SJCRH30 (cell line): ENCODE measurements around the gene KDM1A. TPM values are rescaled to one million over a fixed set of nuclear protein-coding genes. Genes with fewer than 3 reads are reported as not detected.

Experiments
- DNase-seq, 2 experiments: peaks; one replicate each; pipeline ENCODE4 v3.0.0-alpha.2; 2015 to 2020
- H3K27ac ChIP-seq: fragments of 250-450 bp; sonication (Bioruptor Pico); 2 replicates; pipeline ENCODE4 v1.5.1; 2020; ENCODE audit warnings: mild to moderate bottlenecking, moderate library complexity
- H3K27me3 ChIP-seq: fragments of 250-450 bp; sonication (Bioruptor Pico); 2 replicates; pipeline ENCODE4 v1.5.1; 2020; ENCODE audit warnings: mild to moderate bottlenecking, moderate library complexity
- H3K36me3 ChIP-seq: fragments of 250-450 bp; sonication (Bioruptor Pico); 2 replicates; pipeline ENCODE4 v1.5.1; 2020; ENCODE audit warnings: mild to moderate bottlenecking, moderate library complexity
- H3K4me1 ChIP-seq: fragments of 250-450 bp; sonication (Bioruptor Pico); 2 replicates; pipeline ENCODE4 v1.5.1; 2020; ENCODE audit warnings: mild to moderate bottlenecking, moderate library complexity
- H3K4me3 ChIP-seq: fragments of 250-450 bp; sonication (Bioruptor Pico); 2 replicates; pipeline ENCODE4 v1.5.1; 2020; ENCODE audit warnings: mild to moderate bottlenecking, moderate library complexity
- H3K9me3 ChIP-seq: fragments of 250-450 bp; sonication (Bioruptor Pico); replicated peaks from 2 replicates; pipeline ENCODE4 v1.5.1; 2020; ENCODE audit warnings: mild to moderate bottlenecking, moderate library complexity
- total RNA-seq: library from RNA; depleted of rRNA; stranded (reverse); fragments of >200 nt; shearing (Covaris generic); gene quantifications from 2 replicates; pipeline ENCODE4 v1.2.3, GENCODE V29; 2014

Gene KDM1A
- total RNA-seq, 1 experiment from 2014 or later: 243 TPM

GRCh38 chr1:23027352-23027907 is 8.2 kb downstream of the KDM1A start:
- Histone ChIP-seq H3K27ac (no peak overlapping the region), H3K4me3 (no peak overlapping the region), H3K4me1 (no peaks in the 10 kb centered on the region), H3K36me3 (peaks cover 5% of the 10 kb centered on the region), H3K27me3 (no peaks in the 10 kb centered on the region), H3K9me3 (peaks cover 5% of the 10 kb centered on the region; the same call in 1 of the 2 replicates)
- no peak for DNase-seq

- Histone ChIP-seq H3K4me3 (no peak overlapping the region), H3K36me3 (peaks cover 8% of the 10 kb centered on the region), H3K27me3 (no peaks in the 10 kb centered on the region), H3K9me3 (no peaks in the 10 kb centered on the region), H3K4me1 (no peaks in the 10 kb centered on the region), H3K27ac (no peak overlapping the region)
- no peak for DNase-seq
Measured at GRCh38 chr1:23029337-23029736, 10.1 kb downstream of the KDM1A start.

- Histone ChIP-seq H3K27ac (no peak overlapping the region), H3K9me3 (no peaks in the 10 kb centered on the region), H3K4me3 (no peak overlapping the region), H3K36me3 (peaks cover 10% of the 10 kb centered on the region), H3K4me1 (no peaks in the 10 kb centered on the region; the same call in 1 of the 2 replicates), H3K27me3 (no peaks in the 10 kb centered on the region)
- DNase-seq: peak in 1 of 2 experiments; percentile 33
Measured at GRCh38 chr1:23035823-23036452, 16.7 kb downstream of the KDM1A start.

GRCh38 chr1:23037081-23037740 is 17.9 kb downstream of the KDM1A start:
- no peak for DNase-seq
- Histone ChIP-seq H3K4me1 (no peaks in the 10 kb centered on the region; the same call in 1 of the 2 replicates), H3K27ac (no peak overlapping the region), H3K9me3 (no peaks in the 10 kb centered on the region), H3K4me3 (no peak overlapping the region), H3K27me3 (no peaks in the 10 kb centered on the region), H3K36me3 (peaks cover 9% of the 10 kb centered on the region)

GRCh38 chr1:23039308-23039826 is 20.1 kb downstream of the KDM1A start:
- H3K27ac ChIP-seq: no peak overlapping the region
- DNase-seq: peak in 1 of 2 experiments; percentile 7
- H3K4me1 ChIP-seq: no peaks in the 10 kb centered on the region; the same call in 1 of the 2 replicates
- H3K27me3 ChIP-seq: no peaks in the 10 kb centered on the region
- peaks cover 6% of the 10 kb centered on the region for H3K36me3 ChIP-seq
- H3K9me3 ChIP-seq: no peaks in the 10 kb centered on the region
- no peak overlapping the region for H3K4me3 ChIP-seq

GRCh38 chr1:23040509-23040908 is 21.2 kb downstream of the KDM1A start:
- H3K36me3 ChIP-seq: peaks cover 9% of the 10 kb centered on the region
- no peaks in the 10 kb centered on the region for H3K9me3 ChIP-seq
- H3K27me3 ChIP-seq: no peaks in the 10 kb centered on the region
- H3K4me3 ChIP-seq: no peak overlapping the region
- no peaks in the 10 kb centered on the region; the same call in 1 of the 2 replicates for H3K4me1 ChIP-seq
- no peak overlapping the region for H3K27ac ChIP-seq
- DNase-seq: no peak

- H3K27ac ChIP-seq: no peak overlapping the region
- H3K9me3 ChIP-seq: no peaks in the 10 kb centered on the region
- DNase-seq: no peak
- no peaks in the 10 kb centered on the region; the same call in 1 of the 2 replicates for H3K4me1 ChIP-seq
- H3K27me3 ChIP-seq: no peaks in the 10 kb centered on the region
- peaks cover 9% of the 10 kb centered on the region for H3K36me3 ChIP-seq
- H3K4me3 ChIP-seq: no peak overlapping the region
Measured at GRCh38 chr1:23044035-23044434, 24.8 kb downstream of the KDM1A start.

GRCh38 chr1:23050201-23050600 is 30.9 kb downstream of the KDM1A start:
- Histone ChIP-seq H3K9me3 (no peaks in the 10 kb centered on the region), H3K4me3 (no peak overlapping the region), H3K4me1 (no peaks in the 10 kb centered on the region), H3K27me3 (no peaks in the 10 kb centered on the region), H3K36me3 (peaks cover 48% of the 10 kb centered on the region), H3K27ac (no peak overlapping the region)
- no peak for DNase-seq

GRCh38 chr1:23051290-23051909 is 32.1 kb downstream of the KDM1A start:
- no peaks in the 10 kb centered on the region for H3K4me1 ChIP-seq
- no peak overlapping the region for H3K27ac ChIP-seq
- no peak for DNase-seq
- H3K36me3 ChIP-seq: peaks cover 59% of the 10 kb centered on the region
- H3K4me3 ChIP-seq: no peak overlapping the region
- H3K27me3 ChIP-seq: no peaks in the 10 kb centered on the region
- H3K9me3 ChIP-seq: no peaks in the 10 kb centered on the region

GRCh38 chr1:23057301-23057700 is 38.0 kb downstream of the KDM1A start:
- H3K4me3 ChIP-seq: no peak overlapping the region
- H3K9me3 ChIP-seq: no peaks in the 10 kb centered on the region
- no peaks in the 10 kb centered on the region for H3K27me3 ChIP-seq
- no peaks in the 10 kb centered on the region for H3K4me1 ChIP-seq
- H3K27ac ChIP-seq: no peak overlapping the region
- no peak for DNase-seq
- peaks cover 85% of the 10 kb centered on the region for H3K36me3 ChIP-seq

GRCh38 chr1:23062271-23062670 is 43.0 kb downstream of the KDM1A start:
- no peak overlapping the region for H3K27ac ChIP-seq
- H3K4me3 ChIP-seq: no peak overlapping the region
- H3K4me1 ChIP-seq: no peaks in the 10 kb centered on the region
- no peaks in the 10 kb centered on the region for H3K9me3 ChIP-seq
- no peak for DNase-seq
- no peaks in the 10 kb centered on the region for H3K27me3 ChIP-seq
- peaks cover 83% of the 10 kb centered on the region for H3K36me3 ChIP-seq

- H3K4me3 ChIP-seq: no peak overlapping the region
- H3K27me3 ChIP-seq: no peaks in the 10 kb centered on the region
- DNase-seq: no peak
- H3K36me3 ChIP-seq: peaks cover 85% of the 10 kb centered on the region
- no peak overlapping the region for H3K27ac ChIP-seq
- no peaks in the 10 kb centered on the region for H3K4me1 ChIP-seq
- H3K9me3 ChIP-seq: no peaks in the 10 kb centered on the region
Measured at GRCh38 chr1:23065385-23065784, 46.1 kb downstream of the KDM1A start.

GRCh38 chr1:23066075-23066474 is 46.8 kb downstream of the KDM1A start:
- Histone ChIP-seq H3K9me3 (no peaks in the 10 kb centered on the region), H3K36me3 (peaks cover 85% of the 10 kb centered on the region)

GRCh38 chr1:23069149-23069548 is 49.9 kb downstream of the KDM1A start:
- Histone ChIP-seq H3K4me3 (no peak overlapping the region), H3K27me3 (no peaks in the 10 kb centered on the region), H3K27ac (no peak overlapping the region), H3K4me1 (no peaks in the 10 kb centered on the region), H3K9me3 (no peaks in the 10 kb centered on the region), H3K36me3 (peaks cover 84% of the 10 kb centered on the region)
- no peak for DNase-seq

More at GRCh38 chr1:23066075-23066474, 46.8 kb downstream of the KDM1A start:
- no peaks in the 10 kb centered on the region for H3K4me1 ChIP-seq
- DNase-seq: no peak
- no peaks in the 10 kb centered on the region for H3K27me3 ChIP-seq
- no peak overlapping the region for H3K4me3 ChIP-seq
- H3K27ac ChIP-seq: no peak overlapping the region

- Histone ChIP-seq H3K36me3 (peaks cover 81% of the 10 kb centered on the region), H3K4me3 (no peak overlapping the region), H3K9me3 (no peaks in the 10 kb centered on the region), H3K4me1 (no peaks in the 10 kb centered on the region), H3K27me3 (no peaks in the 10 kb centered on the region), H3K27ac (no peak overlapping the region)
- DNase-seq: no peak
Measured at GRCh38 chr1:23069675-23070074, 50.4 kb downstream of the KDM1A start.
